Peyer's patch (tissue), 4 donors: Measurements from ENCODE around the gene PCDHA5. TPM values are rescaled to one million over a fixed set of nuclear protein-coding genes. Genes with fewer than 3 reads are reported as not detected.
A peak's percentile ranks its signal among the peaks of the same experiment; 100 is the strongest.
"Not testable (repeated sequence)": the region's sequence is repeated elsewhere in the genome, so short reads cannot be mapped to it uniquely, and the experiment has no call there.

Source experiments
- DNase-seq, 3 donors: peaks; one replicate each; pipeline ENCODE4 v3.0.0-alpha.2; 2017 to 2019
- H3K27ac ChIP-seq, 4 donors: fragments of 200-600 bp; sonication (generic); one replicate each; pipeline ENCODE4 v1.5.1; 2016 to 2019
- H3K27me3 ChIP-seq, 2 donors: fragments of 200-600 bp; sonication (generic); one replicate each; pipeline ENCODE4 v1.5.1; 2019
- H3K36me3 ChIP-seq, 3 donors: fragments of 200-600 bp; sonication (generic); one replicate each; pipeline ENCODE4 v1.5.1; 2016 to 2019
- H3K4me1 ChIP-seq, 4 donors: fragments of 200-600 bp; sonication (generic); one replicate each; pipeline ENCODE4 v1.5.1; 2016 to 2019
- H3K4me3 ChIP-seq, 4 donors: fragments of 200-600 bp; sonication (generic); 1 replicate in 3 of 4; 2 replicates in 1 of 4; pipeline ENCODE4 v1.5.1; 2016 to 2019; ENCODE audit warnings: mild to moderate bottlenecking in 1 of 4
- H3K9me3 ChIP-seq, 4 donors: fragments of 200-600 bp; sonication (generic); one replicate each; pipeline ENCODE4 v1.5.1; 2016 to 2019; ENCODE audit warnings: mild to moderate bottlenecking in 1 of 4
- CTCF ChIP-seq, 6 experiments: fragments of 450-650 bp in 4 of 6; fragments of 200-600 bp in 2 of 6; sonication (generic) in 1 of 6; IDR thresholded peaks; one replicate each; pipeline ENCODE4 v1.5.1; 2017 to 2019; ENCODE audit warnings: antibody characterized with exemption in 6 of 6, mild to moderate bottlenecking in 3 of 6, moderate library complexity in 1 of 6
- POLR2A ChIP-seq, 2 donors: fragments of 450-650 bp; IDR thresholded peaks; one replicate each; pipeline ENCODE4 v1.5.1; 2017; ENCODE audit warnings: antibody characterized with exemption in 2 of 2, mild to moderate bottlenecking in 2 of 2, moderate library complexity in 2 of 2
- total RNA-seq, 4 donors: library from RNA; depleted of rRNA; stranded (reverse); fragments of >200 nt; gene quantifications; one replicate each; pipeline ENCODE4 v1.1.0, GENCODE V29; 2016

The PCDHA5 gene
- total RNA-seq, 4 donors from 2014 or later = 0.27 to 0.88 (median 0.38) TPM; not detected in 1

- Histone ChIP-seq H3K4me1 (no peaks in the 10 kb centered on the region), H3K27ac (no peak overlapping the region), H3K36me3 (no peaks in the 10 kb centered on the region), H3K27me3 (no peaks in the 10 kb centered on the region), H3K9me3 (peaks cover 0 to 22% (median 0%) of the 10 kb centered on the region in 4 donors), H3K4me3 (no peak overlapping the region)
- no peak for TF ChIP-seq CTCF (IDR thresholded peaks at IDR 0.05)
- TF ChIP-seq POLR2A (IDR thresholded peaks at IDR 0.05) = no peak
- no peak for DNase-seq
Observed at GRCh38 chr5:140823475-140823874, 2.1 kb downstream of the PCDHA5 start.

- DNase-seq = no peak
- TF ChIP-seq POLR2A (IDR thresholded peaks at IDR 0.05) (no peak), CTCF (IDR thresholded peaks at IDR 0.05) (no peak)
- H3K4me3 ChIP-seq = no peak within 1 kb of the TSS
- no peaks in the 10 kb centered on the region for H3K36me3 ChIP-seq
- peaks cover 0 to 34% (median 5%) of the 10 kb centered on the region in 4 donors for H3K9me3 ChIP-seq
- H3K27ac ChIP-seq = no peak within 1 kb of the TSS
- no peaks in the 10 kb centered on the region for H3K27me3 ChIP-seq
- no peaks in the 10 kb centered on the region for H3K4me1 ChIP-seq
Observed at GRCh38 chr5:140827704-140828361, 6.4 kb downstream of the PCDHA5 start, which contains the start of gene PCDHA6. Gene PCDHA6, plus strand, starts transcription at chr5:140827960. Its CDS starts 132 bp downstream, at chr5:140828092.

- no peak for TF ChIP-seq POLR2A (IDR thresholded peaks at IDR 0.05)
- DNase-seq = no peak
- no peaks in the 10 kb centered on the region for H3K4me1 ChIP-seq
- no peak overlapping the region for H3K27ac ChIP-seq
- no peaks in the 10 kb centered on the region for H3K27me3 ChIP-seq
- H3K36me3 ChIP-seq = no peaks in the 10 kb centered on the region
- H3K4me3 ChIP-seq = no peak overlapping the region
- H3K9me3 ChIP-seq = peaks cover 0 to 29% (median 5%) of the 10 kb centered on the region in 4 donors
Observed at GRCh38 chr5:140828362-140828737, 6.9 kb downstream of the PCDHA5 start.

- peaks cover 0 to 31% (median 8%) of the 10 kb centered on the region in 4 donors for H3K9me3 ChIP-seq
- DNase-seq, H3K27ac ChIP-seq: not testable (repeated sequence)
Observed at GRCh38 chr5:140829511-140830501, 8.4 kb downstream of the PCDHA5 start.

GRCh38 chr5:140833993-140834392 is 12.6 kb downstream of the PCDHA5 start, which contains the start of gene PCDHA7:
Gene PCDHA7, plus strand, starts transcription at chr5:140834269. Its CDS starts 115 bp downstream, at chr5:140834384.
- no peak within 1 kb of the TSS for H3K27ac ChIP-seq
- DNase-seq = no peak
- H3K4me3 ChIP-seq = peak within 1 kb of the TSS in 2 of 4 donors; percentile 6 to 23
- TF ChIP-seq CTCF (IDR thresholded peaks at IDR 0.05) (no peak), POLR2A (IDR thresholded peaks at IDR 0.05) (no peak)
- peaks cover 0 to 34% (median 12%) of the 10 kb centered on the region in 4 donors for H3K9me3 ChIP-seq
- no peaks in the 10 kb centered on the region for H3K36me3 ChIP-seq
- H3K27me3 ChIP-seq = no peaks in the 10 kb centered on the region
- no peaks in the 10 kb centered on the region for H3K4me1 ChIP-seq

More at GRCh38 chr5:140829511-140830501, 8.4 kb downstream of the PCDHA5 start:
- H3K27me3 ChIP-seq, H3K4me3 ChIP-seq, H3K36me3 ChIP-seq, H3K4me1 ChIP-seq: not testable (repeated sequence)

GRCh38 chr5:140834439-140835008 is 13.1 kb downstream of the PCDHA5 start:
- Histone ChIP-seq H3K4me3 (peak overlapping the region in 2 of 4 donors; percentile 6 to 23), H3K9me3 (peaks cover 0 to 31% (median 9%) of the 10 kb centered on the region in 4 donors)
- DNase-seq, H3K36me3 ChIP-seq, H3K27me3 ChIP-seq, H3K27ac ChIP-seq, H3K4me1 ChIP-seq: not testable (repeated sequence)
